Activated T-cell treated with anti-CD3 and anti-CD28 coated beads, Interleukin-2, amount 50 U/mL, for 1 hour (primary cell): Measurements from ENCODE around the gene CHMP4B.

Experiments
- DNase-seq: peaks from one replicate; pipeline ENCODE4 v3.0.0-alpha.2; 2020

Gene CHMP4B

GRCh38 chr20:33822423-33822822 is 11.3 kb downstream of the CHMP4B start:
- DNase-seq, result no peak

- no peak for DNase-seq
These were observed 11.8 kb downstream of the CHMP4B start for GRCh38 chr20:33822991-33823390.

GRCh38 chr20:33824852-33825251 is 13.7 kb downstream of the CHMP4B start:
- no peak for DNase-seq

- no peak for DNase-seq
These were observed 14.5 kb downstream of the CHMP4B start for GRCh38 chr20:33825340-33826269.

GRCh38 chr20:33826270-33826897 is 15.2 kb downstream of the CHMP4B start:
- DNase-seq, result no peak

GRCh38 chr20:33827109-33827508 is 16.0 kb downstream of the CHMP4B start:
- DNase-seq, result no peak

GRCh38 chr20:33827634-33828325 is 16.6 kb downstream of the CHMP4B start:
- no peak for DNase-seq

GRCh38 chr20:33828326-33828844 is 17.2 kb downstream of the CHMP4B start:
- no peak for DNase-seq

GRCh38 chr20:33828967-33829560 is 17.9 kb downstream of the CHMP4B start:
- no peak for DNase-seq

GRCh38 chr20:33829636-33830035 is 18.5 kb downstream of the CHMP4B start:
- no peak for DNase-seq

GRCh38 chr20:33830371-33830770 is 19.2 kb downstream of the CHMP4B start:
- DNase-seq, result no peak

GRCh38 chr20:33832103-33832804 is 21.1 kb downstream of the CHMP4B start:
- no peak for DNase-seq

- no peak for DNase-seq
These were observed 22.2 kb downstream of the CHMP4B start for GRCh38 chr20:33833333-33833732.

GRCh38 chr20:33835615-33836172 is 24.5 kb downstream of the CHMP4B start:
- no peak for DNase-seq

- no peak for DNase-seq
These were observed 25.1 kb downstream of the CHMP4B start for GRCh38 chr20:33836277-33836676.

GRCh38 chr20:33837096-33837830 is 26.1 kb downstream of the CHMP4B start:
- no peak for DNase-seq

GRCh38 chr20:33838035-33838864 is 27.1 kb downstream of the CHMP4B start:
- DNase-seq, result no peak

GRCh38 chr20:33839591-33839990 is 28.4 kb downstream of the CHMP4B start:
- DNase-seq, result no peak

- no peak for DNase-seq
These were observed 29.0 kb downstream of the CHMP4B start for GRCh38 chr20:33840160-33840559.

- no peak for DNase-seq
These were observed 29.7 kb downstream of the CHMP4B start for GRCh38 chr20:33840759-33841435.
